GM21619 (cell line): ENCODE results near the gene OSBPL1A.
"Not testable (repeated sequence)": the region's sequence is repeated elsewhere in the genome, so short reads cannot be mapped to it uniquely, and the experiment has no call there.

Experiments used
- ATAC-seq: cut with Tn5 transposase; IDR thresholded peaks from one replicate; pipeline ENCODE4 v1.9.1; 2021; ENCODE audit not compliant: unreplicated experiment

Gene OSBPL1A

DNA sequence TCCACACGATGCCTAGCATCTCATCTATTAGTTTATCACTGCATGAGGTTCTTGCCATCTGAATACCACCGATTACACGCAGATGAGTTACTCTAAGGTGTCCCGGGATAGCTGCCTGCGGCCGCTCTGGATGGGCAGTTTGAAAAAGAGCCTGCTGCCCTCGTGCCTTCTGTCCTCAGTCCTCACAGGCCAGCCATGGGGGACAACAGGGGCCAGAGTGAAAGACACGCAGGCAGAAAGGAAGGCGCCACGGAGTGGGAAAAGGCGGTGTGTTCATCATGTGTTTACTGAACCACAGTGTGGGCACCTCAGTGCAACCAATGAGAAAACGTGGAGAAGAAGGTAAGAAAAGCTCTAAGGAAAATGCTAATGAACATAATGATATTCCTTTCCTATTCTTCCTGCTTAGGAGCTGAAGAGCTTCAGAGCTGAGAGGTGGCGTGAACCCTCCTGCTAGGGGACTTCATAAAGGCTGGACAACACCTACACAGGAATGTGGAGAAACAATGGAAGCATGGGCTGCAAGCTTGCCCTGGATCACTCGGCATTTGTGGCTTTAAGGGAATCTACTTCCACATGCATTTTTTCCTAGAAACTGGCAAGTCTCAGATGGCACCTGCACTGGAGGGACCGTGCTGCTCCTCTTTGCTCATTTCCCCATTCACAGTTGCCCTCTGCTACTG, 207.8 kb downstream of the OSBPL1A start:
- ATAC-seq: no peak

DNA sequence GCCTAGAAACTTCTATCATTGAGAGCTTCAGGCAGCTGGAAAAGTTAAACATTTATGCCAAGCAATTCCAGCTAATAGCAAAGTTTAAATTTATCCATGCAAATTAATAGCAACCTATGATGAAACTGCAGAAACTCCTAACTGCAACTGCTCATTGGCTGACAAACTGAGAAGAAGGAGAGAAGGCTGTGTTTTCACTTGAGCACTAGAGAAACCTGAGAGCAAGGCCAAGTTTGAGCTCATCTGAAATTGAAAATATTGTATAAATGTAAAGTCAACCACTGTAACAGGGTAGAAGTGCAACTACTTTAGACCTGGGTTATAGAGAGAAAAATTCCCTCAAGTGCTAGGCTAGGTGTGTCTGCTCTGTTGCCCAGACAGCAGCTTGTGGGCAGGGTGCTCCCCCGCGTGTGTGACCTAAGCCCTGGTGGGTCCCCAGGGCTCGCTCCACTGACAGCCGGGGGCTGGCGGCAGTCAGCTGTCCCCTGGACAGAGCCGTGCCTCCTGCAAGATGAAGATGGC, 208.6 kb downstream of the OSBPL1A start:
- ATAC-seq: peak; percentile 75

GRCh38 chr18:24188120-24188519, 209.5 kb downstream of the OSBPL1A start:
- ATAC-seq: no peak

DNA sequence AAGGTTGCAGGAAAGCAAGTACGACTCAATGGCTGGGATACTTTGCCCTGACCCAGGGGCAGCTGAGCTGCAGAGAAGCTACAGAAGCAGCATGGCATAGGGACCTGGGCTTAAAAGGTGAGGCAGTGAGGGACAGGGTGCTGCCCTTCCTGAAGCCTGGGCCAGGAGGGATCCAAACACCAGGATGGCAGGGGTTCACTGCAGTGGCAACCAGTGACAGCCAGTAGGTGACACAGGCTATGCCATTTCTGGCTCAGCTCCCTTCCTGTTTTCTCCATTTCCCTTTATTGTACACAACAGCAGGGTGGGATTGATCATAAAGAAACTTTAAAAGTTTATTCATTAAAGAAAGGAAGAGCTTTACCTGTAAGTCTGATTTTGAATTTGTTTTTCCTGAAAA, 209.9 kb downstream of the OSBPL1A start:
- no peak for ATAC-seq

- ATAC-seq: peak; percentile 59
These were observed 210.6 kb downstream of the OSBPL1A start for GRCh38 chr18:24187049-24187448.

GRCh38 chr18:24185805-24186204, 211.8 kb downstream of the OSBPL1A start:
- no peak for ATAC-seq

- no peak for ATAC-seq
These were observed 215.8 kb downstream of the OSBPL1A start for GRCh38 chr18:24181806-24182205.

- ATAC-seq: no peak
These were observed 217.6 kb downstream of the OSBPL1A start for GRCh38 chr18:24180048-24180447.

DNA sequence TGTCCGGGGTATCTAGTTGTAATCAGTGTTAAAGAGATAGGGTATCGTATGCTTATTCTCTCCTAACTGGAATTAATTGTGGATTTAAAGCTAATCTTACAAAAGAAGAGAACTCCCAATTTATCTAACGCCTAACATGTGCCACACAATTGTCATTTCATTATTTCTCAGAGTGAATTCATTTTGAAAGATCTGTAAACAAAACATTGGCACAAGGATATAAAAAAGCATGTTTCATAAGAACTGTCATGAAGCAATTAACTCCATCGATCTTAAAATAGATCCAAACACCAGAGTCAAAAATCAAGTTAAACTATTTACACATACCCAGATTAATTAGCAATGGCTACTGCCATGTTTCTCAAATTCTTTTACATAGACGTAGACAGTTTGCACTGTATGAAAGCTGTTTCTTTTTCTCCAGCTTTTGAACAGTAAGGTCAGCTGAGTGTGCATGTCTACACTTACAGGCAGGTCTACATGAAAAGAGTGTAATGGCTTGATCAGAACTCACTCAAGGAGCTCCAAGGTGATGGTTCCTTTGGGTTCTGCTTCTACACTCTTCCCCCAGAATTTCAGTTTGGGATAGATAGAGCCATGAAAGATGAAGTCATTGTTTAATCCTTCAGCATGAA, 220.0 kb downstream of the OSBPL1A start:
- ATAC-seq: no peak

GRCh38 chr18:24176727-24177416, 220.8 kb downstream of the OSBPL1A start:
- peak; percentile 85 for ATAC-seq

DNA sequence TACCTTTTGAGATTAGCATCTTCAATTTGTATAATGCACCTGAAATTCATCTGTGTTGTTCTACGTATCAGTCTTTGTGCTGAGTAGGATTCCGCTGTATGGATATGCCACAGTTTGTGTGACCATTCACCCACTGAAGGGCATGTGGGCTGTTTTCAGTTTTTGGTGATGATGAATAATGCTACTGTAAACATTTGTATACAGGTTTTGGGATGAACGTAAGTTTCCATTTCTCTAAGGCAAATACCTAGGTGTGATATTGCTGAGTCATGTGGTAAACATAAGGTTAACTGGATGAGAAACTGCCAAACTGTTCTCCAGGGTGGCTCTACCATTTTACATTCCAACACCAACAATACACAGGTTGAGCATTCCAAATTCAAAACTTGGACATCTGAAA, 223.6 kb downstream of the OSBPL1A start:
- ATAC-seq: no peak

DNA sequence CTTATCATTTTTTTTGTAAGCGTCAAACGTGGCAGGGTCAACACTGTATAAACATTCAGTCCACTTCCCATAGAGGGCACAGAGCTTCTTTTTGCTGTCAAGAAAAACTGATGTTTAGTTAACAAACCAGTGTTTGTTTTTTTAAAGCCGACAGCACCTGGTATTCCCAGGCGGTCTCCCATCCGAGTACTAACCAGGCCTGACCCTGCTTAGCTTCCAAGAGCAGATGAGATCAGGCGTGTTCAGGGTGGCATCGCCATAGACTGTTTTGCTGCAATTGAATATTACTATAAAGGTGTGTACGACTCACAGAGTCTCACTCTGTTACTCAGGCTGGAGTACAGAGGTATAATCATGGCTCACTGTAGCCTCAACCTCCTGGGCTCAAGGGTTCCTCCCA, 227.3 kb downstream of the OSBPL1A start:
- no peak for ATAC-seq

DNA sequence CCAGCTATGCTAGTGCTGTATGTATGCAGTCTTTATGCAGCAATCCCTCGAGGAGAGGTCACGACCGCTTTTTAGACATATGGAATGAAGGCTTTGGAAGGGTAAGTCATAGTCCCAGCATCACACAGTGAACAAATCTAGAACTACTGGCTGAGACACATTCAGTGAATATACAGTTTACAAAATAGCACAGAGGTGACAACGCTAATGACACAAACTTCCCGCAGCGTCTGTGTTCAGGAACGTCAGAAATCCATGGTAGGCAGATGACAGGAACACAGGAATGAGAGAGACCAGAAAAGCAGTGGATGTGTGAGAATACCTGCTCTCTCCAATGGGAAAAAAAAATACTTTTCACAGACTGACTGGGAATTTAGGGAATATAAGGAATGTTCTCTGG, 229.1 kb downstream of the OSBPL1A start:
- ATAC-seq: no peak

- no peak for ATAC-seq
These were observed 236.3 kb downstream of the OSBPL1A start for GRCh38 chr18:24161304-24161703.

- ATAC-seq: no peak
These were observed 237.5 kb downstream of the OSBPL1A start for GRCh38 chr18:24160086-24160485.

DNA sequence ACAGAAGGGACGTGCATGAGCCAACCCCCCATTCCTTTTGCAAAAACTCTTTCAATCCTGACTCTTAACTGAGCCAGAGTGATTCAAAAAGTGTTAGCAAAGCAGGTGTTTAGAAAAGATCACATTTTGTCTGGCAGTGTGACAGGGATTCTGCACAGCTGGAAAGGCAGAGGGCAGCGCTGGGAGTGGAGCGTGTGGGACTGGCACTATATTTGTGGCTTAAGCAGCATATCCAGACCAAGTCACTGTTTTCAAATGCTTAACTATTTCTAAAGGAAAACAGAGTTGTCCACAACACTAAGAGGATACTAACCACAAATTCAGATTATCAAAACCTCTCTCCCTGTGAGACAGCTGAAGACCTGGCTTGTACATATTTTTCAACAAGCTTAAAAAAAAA, 239.8 kb downstream of the OSBPL1A start:
- ATAC-seq: no peak

GRCh38 chr18:24153397-24153796, 244.2 kb downstream of the OSBPL1A start:
- no peak for ATAC-seq

- not testable (repeated sequence) for ATAC-seq
These were observed 248.0 kb downstream of the OSBPL1A start for GRCh38 chr18:24149591-24149990.

GRCh38 chr18:24142376-24142775, 255.2 kb downstream of the OSBPL1A start:
- no peak for ATAC-seq

- no peak for ATAC-seq
These were observed 256.9 kb downstream of the OSBPL1A start for GRCh38 chr18:24140697-24141096.

DNA sequence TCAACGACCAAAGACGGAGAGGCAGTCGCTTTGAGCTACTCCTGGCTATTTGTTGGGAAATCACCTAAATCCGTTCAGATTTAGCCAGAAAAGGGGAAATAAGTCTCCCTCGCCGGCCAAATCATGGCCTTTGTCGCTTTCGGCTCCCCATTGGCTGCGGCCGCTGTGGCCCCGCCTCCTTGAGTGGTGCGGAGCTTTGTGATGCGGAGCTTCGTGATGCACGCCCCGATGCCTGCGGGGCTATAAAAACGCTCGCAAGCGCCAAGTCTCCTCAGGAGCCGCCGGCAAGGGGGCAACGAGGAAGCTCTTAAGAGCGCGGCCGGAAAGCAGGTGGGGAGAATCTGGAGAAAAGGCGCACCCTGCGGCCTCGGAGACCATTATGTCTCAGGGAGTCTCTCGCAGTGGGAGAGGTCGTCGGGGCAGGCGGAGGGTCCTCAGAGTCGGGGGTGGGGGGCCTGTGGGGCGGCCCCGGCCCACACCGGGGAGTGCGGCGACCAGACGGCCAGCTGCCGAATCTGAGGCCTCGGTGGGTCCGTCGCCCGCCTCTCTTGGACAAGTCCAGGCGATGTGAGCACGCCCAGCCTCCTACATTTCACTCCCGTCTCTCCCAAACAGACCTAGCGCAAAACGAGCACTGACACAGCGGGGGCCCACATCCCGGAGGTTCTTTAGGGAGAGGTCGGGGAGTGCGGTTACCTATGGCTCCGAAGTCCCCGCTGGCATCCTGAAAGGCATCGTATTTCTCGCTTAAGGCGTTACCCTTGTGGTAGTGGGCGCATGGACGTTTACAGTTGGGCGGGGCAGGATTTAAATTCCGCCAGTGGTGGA, 258.6 kb downstream of the OSBPL1A start, which contains the start of gene CABYR:
TSS of gene CABYR (plus strand) at position 274 of the 828 bp plus-strand sequence. CDS start 4,053 bp downstream, outside the sequence.
- peak; percentile 90 for ATAC-seq
